PFSK-1 (cell line): ENCODE measurements around the gene TMEM129.

Experiments
- POLR2AphosphoS5 ChIP-seq: IDR thresholded peaks from 2 replicates; pipeline ENCODE4 v1.6.1; 2012; ENCODE audit warnings: low read depth, mild to moderate bottlenecking, control low read depth, low read length, moderate library complexity
- REST ChIP-seq, 2 experiments: IDR thresholded peaks; 2 replicates each; pipeline versions ENCODE4 v1.6.1 to v1.8.0; 2011 to 2012; ENCODE audit warnings: low read depth in 2 of 2, low read length in 2 of 2, control low read depth in 1 of 2, inconsistent platforms in 1 of 2, mild to moderate bottlenecking in 1 of 2, moderate library complexity in 1 of 2; ENCODE audit not compliant: insufficient read depth in 1 of 2

GRCh38 chr4:1715002-1715758 is 5.9 kb downstream of the TMEM129 start:
- TF ChIP-seq REST (IDR thresholded peaks at IDR 0.05; ENCODE audit: insufficient read depth in 1 of 2, low read depth in 2 of 2, low read length in 2 of 2) (no peak), POLR2AphosphoS5 (no peak; the same call in 1 of the 2 replicates)
